ENCODE data around the gene CD80. TPM values are rescaled to one million over a fixed set of nuclear protein-coding genes. Genes with fewer than 3 reads are reported as not detected.
A peak's percentile ranks its signal among the peaks of the same experiment; 100 is the strongest.

The CD80 gene
- total and polyA plus RNA-seq, 10 of the 15 experiments (the other 5 are each of a cell fraction or from before 2014, with no cell fraction given) = 41.4 to 137 (median 58.1) TPM

DNA sequence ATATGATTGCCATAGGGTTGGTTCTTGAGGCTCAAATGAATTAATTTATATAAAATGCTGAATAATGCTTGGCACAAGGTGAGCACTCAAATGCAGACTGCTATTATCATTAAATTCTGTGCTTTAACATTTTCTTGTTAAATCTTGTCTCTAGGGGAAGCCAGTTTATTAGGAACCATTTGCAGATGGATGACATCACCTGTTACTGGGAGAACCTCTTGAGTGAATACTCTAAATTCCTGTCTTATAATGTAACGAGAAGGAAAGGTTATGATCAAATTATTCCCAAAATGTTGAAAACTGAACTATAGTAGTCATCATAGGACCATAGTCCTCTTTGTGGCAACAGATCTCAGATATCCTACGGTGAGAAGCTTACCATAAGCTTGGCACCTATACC lies 67.3 kb downstream of the CD80 start:
- H3K9ac ChIP-seq (ENCODE audit: control insufficient read depth, insufficient read depth, low read length) = no peak overlapping the region
- no peaks in the 10 kb centered on the region for H3K9me3 ChIP-seq (replicated peaks; ENCODE audit: control insufficient read depth, insufficient read depth, low read length)
- H3K4me2 ChIP-seq (ENCODE audit: control insufficient read depth, insufficient read depth) = no peak overlapping the region
- ChIA-PET RAD21 (ENCODE audit: unreplicated experiment) (interaction anchor here (1.4 kb wide), 1 partner anchor 9 kb away, joined by 4 read pairs; no protein-coding TSS in a partner anchor), CTCF (no interaction called here), POLR2A (no interaction called here), SMC1A (ENCODE audit: uncharacterized antibody, unreplicated experiment) (interaction anchor here (0.8 kb wide), 1 partner anchor 19 kb away, joined by 3 read pairs; no protein-coding TSS in a partner anchor)
- intact Hi-C loops (cut with micrococcal nuclease; ENCODE audit: unreplicated experiment) = no loop called here
- no peak for DNase-seq (ENCODE audit: low read depth, low spot score)
- H4K20me1 ChIP-seq (ENCODE audit: control insufficient read depth, insufficient read depth) = no peaks in the 10 kb centered on the region
- in situ Hi-C loops (cut with MboI) = no loop called here
- no TSS peak for BruUV-seq (replicated peaks)
- no peak for ATAC-seq
- no peak overlapping the region for H2AFZ ChIP-seq (ENCODE audit: control insufficient read depth, low read depth, low read length)
- no peaks in the 10 kb centered on the region for H3K79me2 ChIP-seq (ENCODE audit: control insufficient read depth, insufficient read depth, low read length)
- no peaks in the 10 kb centered on the region for H3K4me1 ChIP-seq (ENCODE audit: control insufficient read depth, insufficient read depth, low read length)
- WGBS (ENCODE audit: insufficient coverage, insufficient replicate concordance, low lambda C conversion rate, missing lambda C conversion rate) = 80% methylated on average over 2 of the region's 2 CpGs
- FAIRE-seq = no peak
- H3K27me3 ChIP-seq (replicated peaks in 1 of 2; ENCODE audit: control insufficient read depth in 2 of 2, insufficient read depth in 2 of 2, low read length in 1 of 2) = no peaks in the 10 kb centered on the region
- peaks cover 0 to 21% of the 10 kb centered on the region in 2 experiments; a peak in 3 of 4 replicates for H3K36me3 ChIP-seq (ENCODE audit: control insufficient read depth in 2 of 2, insufficient read depth in 2 of 2, low read length in 1 of 2)
- no peak overlapping the region for H3K27ac ChIP-seq (ENCODE audit: control insufficient read depth, insufficient read depth)
- no peak overlapping the region for H3K4me3 ChIP-seq
- TF ChIP-seq, protein P1, sequence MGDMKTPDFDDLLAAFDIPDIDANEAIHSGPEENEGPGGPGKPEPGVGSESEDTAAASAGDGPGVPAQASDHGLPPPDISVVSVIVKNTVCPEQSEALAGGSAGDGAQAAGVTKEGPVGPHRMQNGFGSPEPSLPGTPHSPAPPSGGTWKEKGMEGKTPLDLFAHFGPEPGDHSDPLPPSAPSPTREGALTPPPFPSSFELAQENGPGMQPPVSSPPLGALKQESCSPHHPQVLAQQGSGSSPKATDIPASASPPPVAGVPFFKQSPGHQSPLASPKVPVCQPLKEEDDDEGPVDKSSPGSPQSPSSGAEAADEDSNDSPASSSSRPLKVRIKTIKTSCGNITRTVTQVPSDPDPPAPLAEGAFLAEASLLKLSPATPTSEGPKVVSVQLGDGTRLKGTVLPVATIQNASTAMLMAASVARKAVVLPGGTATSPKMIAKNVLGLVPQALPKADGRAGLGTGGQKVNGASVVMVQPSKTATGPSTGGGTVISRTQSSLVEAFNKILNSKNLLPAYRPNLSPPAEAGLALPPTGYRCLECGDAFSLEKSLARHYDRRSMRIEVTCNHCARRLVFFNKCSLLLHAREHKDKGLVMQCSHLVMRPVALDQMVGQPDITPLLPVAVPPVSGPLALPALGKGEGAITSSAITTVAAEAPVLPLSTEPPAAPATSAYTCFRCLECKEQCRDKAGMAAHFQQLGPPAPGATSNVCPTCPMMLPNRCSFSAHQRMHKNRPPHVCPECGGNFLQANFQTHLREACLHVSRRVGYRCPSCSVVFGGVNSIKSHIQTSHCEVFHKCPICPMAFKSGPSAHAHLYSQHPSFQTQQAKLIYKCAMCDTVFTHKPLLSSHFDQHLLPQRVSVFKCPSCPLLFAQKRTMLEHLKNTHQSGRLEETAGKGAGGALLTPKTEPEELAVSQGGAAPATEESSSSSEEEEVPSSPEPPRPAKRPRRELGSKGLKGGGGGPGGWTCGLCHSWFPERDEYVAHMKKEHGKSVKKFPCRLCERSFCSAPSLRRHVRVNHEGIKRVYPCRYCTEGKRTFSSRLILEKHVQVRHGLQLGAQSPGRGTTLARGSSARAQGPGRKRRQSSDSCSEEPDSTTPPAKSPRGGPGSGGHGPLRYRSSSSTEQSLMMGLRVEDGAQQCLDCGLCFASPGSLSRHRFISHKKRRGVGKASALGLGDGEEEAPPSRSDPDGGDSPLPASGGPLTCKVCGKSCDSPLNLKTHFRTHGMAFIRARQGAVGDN (IDR thresholded peaks at IDR 0.05) = no peak
- TF ChIP-seq NFYA (IDR thresholded peaks at IDR 0.05; ENCODE audit: borderline replicate concordance, low read depth, low read length) (no peak), HDAC2 (IDR thresholded peaks at IDR 0.05) (no peak), SUZ12 (IDR thresholded peaks at IDR 0.05; ENCODE audit: unreplicated experiment) (no peak), MEF2A (IDR thresholded peaks at IDR 0.05; ENCODE audit: insufficient read depth, low read depth, low read length) (no peak), CREM (IDR thresholded peaks at IDR 0.05; ENCODE audit: low read depth) (peak; percentile 64), ZZZ3 (IDR thresholded peaks at IDR 0.05; ENCODE audit: control insufficient read depth, insufficient read length, low read depth) (no peak), RFX5 (IDR thresholded peaks at IDR 0.05; ENCODE audit: low read depth, low read length) (peak; percentile 93), LARP7 (IDR thresholded peaks at IDR 0.05) (no peak), ZNF622 (IDR thresholded peaks at IDR 0.05) (no peak), SIX5 (IDR thresholded peaks at IDR 0.05; ENCODE audit: low read depth, low read length, severe bottlenecking) (no peak), CREB1 (IDR thresholded peaks at IDR 0.05; ENCODE audit: low read depth) (peak; percentile 56; the same call in 1 of the 2 replicates), ATF7 (IDR thresholded peaks at IDR 0.05; ENCODE audit: low read depth) (no peak)
- TF ChIP-seq, protein P2, sequence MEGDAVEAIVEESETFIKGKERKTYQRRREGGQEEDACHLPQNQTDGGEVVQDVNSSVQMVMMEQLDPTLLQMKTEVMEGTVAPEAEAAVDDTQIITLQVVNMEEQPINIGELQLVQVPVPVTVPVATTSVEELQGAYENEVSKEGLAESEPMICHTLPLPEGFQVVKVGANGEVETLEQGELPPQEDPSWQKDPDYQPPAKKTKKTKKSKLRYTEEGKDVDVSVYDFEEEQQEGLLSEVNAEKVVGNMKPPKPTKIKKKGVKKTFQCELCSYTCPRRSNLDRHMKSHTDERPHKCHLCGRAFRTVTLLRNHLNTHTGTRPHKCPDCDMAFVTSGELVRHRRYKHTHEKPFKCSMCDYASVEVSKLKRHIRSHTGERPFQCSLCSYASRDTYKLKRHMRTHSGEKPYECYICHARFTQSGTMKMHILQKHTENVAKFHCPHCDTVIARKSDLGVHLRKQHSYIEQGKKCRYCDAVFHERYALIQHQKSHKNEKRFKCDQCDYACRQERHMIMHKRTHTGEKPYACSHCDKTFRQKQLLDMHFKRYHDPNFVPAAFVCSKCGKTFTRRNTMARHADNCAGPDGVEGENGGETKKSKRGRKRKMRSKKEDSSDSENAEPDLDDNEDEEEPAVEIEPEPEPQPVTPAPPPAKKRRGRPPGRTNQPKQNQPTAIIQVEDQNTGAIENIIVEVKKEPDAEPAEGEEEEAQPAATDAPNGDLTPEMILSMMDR (IDR thresholded peaks at IDR 0.05 in 2 of 3, conservative IDR thresholded peaks at IDR 0.05 in 1 of 3; ENCODE audit: control insufficient read depth in 2 of 3, extremely low read depth in 1 of 3, insufficient read depth in 1 of 3, low read depth in 3 of 3, low read length in 3 of 3) = no peak
- TF ChIP-seq, protein P3, sequence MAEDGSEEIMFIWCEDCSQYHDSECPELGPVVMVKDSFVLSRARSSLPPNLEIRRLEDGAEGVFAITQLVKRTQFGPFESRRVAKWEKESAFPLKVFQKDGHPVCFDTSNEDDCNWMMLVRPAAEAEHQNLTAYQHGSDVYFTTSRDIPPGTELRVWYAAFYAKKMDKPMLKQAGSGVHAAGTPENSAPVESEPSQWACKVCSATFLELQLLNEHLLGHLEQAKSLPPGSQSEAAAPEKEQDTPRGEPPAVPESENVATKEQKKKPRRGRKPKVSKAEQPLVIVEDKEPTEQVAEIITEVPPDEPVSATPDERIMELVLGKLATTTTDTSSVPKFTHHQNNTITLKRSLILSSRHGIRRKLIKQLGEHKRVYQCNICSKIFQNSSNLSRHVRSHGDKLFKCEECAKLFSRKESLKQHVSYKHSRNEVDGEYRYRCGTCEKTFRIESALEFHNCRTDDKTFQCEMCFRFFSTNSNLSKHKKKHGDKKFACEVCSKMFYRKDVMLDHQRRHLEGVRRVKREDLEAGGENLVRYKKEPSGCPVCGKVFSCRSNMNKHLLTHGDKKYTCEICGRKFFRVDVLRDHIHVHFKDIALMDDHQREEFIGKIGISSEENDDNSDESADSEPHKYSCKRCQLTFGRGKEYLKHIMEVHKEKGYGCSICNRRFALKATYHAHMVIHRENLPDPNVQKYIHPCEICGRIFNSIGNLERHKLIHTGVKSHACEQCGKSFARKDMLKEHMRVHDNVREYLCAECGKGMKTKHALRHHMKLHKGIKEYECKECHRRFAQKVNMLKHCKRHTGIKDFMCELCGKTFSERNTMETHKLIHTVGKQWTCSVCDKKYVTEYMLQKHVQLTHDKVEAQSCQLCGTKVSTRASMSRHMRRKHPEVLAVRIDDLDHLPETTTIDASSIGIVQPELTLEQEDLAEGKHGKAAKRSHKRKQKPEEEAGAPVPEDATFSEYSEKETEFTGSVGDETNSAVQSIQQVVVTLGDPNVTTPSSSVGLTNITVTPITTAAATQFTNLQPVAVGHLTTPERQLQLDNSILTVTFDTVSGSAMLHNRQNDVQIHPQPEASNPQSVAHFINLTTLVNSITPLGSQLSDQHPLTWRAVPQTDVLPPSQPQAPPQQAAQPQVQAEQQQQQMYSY (CRISPR knock-in tag; IDR thresholded peaks at IDR 0.05) = no peak
